GM12874 (cell line): ENCODE measurements around the gene GPR173.

Experiments used
- TF ChIP-seq, protein P1 (sequence below): IDR thresholded peaks from 2 replicates; pipeline ENCODE4 v1.5.1; 2011; ENCODE audit warnings: low read depth, mild to moderate bottlenecking, control low read depth, low read length, moderate library complexity; ENCODE audit not compliant: insufficient read depth

The GPR173 gene, protein sequence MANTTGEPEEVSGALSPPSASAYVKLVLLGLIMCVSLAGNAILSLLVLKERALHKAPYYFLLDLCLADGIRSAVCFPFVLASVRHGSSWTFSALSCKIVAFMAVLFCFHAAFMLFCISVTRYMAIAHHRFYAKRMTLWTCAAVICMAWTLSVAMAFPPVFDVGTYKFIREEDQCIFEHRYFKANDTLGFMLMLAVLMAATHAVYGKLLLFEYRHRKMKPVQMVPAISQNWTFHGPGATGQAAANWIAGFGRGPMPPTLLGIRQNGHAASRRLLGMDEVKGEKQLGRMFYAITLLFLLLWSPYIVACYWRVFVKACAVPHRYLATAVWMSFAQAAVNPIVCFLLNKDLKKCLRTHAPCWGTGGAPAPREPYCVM

GRCh38 chrX:53048169-53049126 is at the start of gene GPR173:
Gene GPR173, plus strand, starts transcription at chrX:53048789. Its CDS starts 27,833 bp downstream, at chrX:53076622.
- TF ChIP-seq, protein P1, sequence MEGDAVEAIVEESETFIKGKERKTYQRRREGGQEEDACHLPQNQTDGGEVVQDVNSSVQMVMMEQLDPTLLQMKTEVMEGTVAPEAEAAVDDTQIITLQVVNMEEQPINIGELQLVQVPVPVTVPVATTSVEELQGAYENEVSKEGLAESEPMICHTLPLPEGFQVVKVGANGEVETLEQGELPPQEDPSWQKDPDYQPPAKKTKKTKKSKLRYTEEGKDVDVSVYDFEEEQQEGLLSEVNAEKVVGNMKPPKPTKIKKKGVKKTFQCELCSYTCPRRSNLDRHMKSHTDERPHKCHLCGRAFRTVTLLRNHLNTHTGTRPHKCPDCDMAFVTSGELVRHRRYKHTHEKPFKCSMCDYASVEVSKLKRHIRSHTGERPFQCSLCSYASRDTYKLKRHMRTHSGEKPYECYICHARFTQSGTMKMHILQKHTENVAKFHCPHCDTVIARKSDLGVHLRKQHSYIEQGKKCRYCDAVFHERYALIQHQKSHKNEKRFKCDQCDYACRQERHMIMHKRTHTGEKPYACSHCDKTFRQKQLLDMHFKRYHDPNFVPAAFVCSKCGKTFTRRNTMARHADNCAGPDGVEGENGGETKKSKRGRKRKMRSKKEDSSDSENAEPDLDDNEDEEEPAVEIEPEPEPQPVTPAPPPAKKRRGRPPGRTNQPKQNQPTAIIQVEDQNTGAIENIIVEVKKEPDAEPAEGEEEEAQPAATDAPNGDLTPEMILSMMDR: no peak

DNA sequence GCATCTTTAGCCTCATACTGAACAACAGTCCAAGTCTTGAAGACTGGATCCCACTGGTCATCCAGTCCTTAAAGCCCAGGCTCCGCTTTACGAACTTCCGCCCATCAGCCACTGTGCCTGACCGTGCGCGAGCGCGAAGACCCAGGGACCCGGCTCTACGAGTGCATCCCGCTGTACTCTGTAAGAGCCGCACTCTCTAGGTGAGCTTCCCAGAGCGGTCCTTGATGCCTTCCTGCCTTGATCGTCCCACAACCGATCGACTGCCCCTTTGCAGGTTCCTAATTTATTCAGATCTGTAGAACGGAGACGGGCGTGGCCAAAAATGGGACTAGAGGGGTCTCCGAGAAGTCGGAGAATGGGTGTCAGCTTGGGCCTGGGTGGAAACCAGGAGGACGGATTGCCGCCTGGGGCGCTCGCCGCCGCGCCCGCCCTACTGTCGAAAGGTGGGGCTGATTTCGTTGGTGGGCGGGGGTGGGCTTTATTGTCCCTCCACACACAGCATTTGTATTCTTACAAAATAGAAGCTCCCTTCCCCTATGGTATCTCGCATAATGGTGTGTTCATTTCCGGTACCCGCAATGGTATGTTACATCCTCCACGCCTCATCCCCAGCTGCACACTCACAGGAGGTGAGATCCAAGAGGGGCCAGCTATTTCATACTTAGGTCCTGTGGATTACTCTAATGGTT is 48.0 kb upstream of the GPR173 start:
- TF ChIP-seq, protein P1: no peak

DNA sequence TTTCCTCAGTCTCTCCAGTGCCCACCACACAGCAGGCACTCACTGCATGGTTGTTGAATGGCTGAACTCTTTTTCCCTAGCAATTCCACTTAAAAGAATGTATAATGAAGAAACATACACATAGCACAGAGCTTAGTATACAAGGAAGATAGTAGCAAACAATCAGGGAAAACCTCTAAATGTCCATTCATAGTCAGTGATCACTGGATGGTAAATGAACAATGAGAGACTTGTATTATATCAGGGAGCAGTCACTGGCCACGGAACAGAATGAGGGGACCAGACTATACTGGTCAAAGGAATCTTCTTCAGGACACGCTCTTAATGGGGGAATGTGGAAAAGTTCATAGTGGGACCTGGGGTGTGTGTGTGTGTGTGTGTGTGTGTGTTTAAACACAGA is 46.6 kb upstream of the GPR173 start:
- TF ChIP-seq, protein P1: no peak

DNA sequence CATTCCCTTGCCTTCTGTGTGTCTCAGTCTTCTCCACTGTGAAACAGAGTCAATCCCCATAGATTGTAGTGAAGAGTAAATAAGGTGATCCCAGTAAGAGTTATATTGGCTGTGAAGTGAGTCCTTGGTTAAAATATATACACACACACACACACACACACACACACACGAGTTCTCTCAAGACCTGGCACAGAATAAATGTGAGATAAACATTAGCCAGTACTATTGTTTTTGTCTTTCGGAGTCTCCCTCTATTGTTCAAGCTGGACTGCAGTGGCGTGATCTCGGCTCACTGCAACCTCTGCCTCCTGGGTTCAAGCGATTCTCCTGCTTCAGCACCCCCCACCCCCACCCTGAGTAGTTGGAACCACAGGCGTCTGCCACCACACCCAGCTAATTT is 45.5 kb upstream of the GPR173 start:
- TF ChIP-seq, protein P1: no peak

- TF ChIP-seq, protein P1: no peak
Observed at GRCh38 chrX:53004038-53004437, 44.6 kb upstream of the GPR173 start.

DNA sequence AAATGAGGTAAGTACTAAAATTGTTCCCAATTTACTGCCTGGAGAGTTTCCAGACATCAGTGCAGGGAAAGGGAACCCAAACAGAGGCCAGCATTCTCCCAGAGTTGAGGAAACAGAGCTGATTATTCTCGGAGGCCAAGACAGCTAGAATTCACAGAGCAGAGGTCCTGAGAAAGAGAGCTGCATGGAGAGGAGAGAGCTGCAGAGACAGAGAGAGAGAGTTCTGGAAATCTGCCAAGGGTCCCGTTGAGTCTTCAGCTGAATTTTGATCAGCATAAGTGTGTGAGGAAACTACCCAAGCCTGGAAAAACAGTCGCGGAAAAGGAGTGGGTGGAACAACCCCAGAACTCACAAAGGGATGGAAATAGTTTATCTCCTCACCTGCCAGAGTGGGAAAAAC is 43.8 kb upstream of the GPR173 start:
- TF ChIP-seq, protein P1: no peak

DNA sequence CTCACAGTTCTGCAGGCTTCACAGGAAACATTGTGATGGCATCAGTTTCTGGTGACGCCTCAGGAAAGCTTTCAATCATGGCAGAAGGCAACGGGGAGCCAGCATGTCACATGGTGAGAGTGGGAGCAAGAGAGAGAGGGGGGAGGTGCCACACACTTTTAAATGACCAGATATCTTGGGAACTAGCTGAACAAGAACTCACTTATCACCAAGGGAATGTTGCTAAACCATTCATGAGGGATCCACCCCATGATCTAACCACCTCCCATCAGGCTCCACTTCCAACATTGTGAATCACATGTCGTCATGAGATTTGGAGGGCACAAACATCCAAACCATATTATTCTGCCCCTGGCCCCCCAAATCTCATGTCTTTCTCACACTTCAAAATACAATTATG is 43.3 kb upstream of the GPR173 start:
- TF ChIP-seq, protein P1: no peak
